K562 (cell line): ENCODE data around the gene LENG8.
A peak's percentile ranks its signal among the peaks of the same experiment; 100 is the strongest.

ENCODE experiments used
- BMI1 ChIP-seq: fragments of 150-350 bp; IDR thresholded peaks from 2 replicates; pipeline ENCODE4 v1.6.1; 2014; ENCODE audit warnings: low read length
- CHD1 ChIP-seq: fragments of 200-600 bp; sonication (generic); IDR thresholded peaks from one replicate; pipeline ENCODE4 v1.6.1; 2012; ENCODE audit warnings: mild to moderate bottlenecking, moderate library complexity, low read length, inconsistent platforms
- HNRNPL ChIP-seq: fragments of 200-400 bp; formaldehyde crosslinking; IDR thresholded peaks from 2 replicates; pipeline ENCODE4 v1.6.1; 2017; ENCODE audit warnings: low read depth, mild to moderate bottlenecking, low read length
- POLR2AphosphoS5 ChIP-seq: IDR thresholded peaks from 2 replicates; pipeline ENCODE4 v1.6.1; 2011; ENCODE audit warnings: mild to moderate bottlenecking, low read depth, low read length, moderate library complexity; ENCODE audit not compliant: control insufficient read depth, insufficient read depth
- SMAD3 ChIP-seq: fragments of 450-650 bp; formaldehyde crosslinking; conservative IDR thresholded peaks from 2 replicates; pipeline ENCODE4 v1.4.0; 2020; ENCODE audit warnings: mild to moderate bottlenecking
- SMARCA4 ChIP-seq: fragments of 450-650 bp; IDR thresholded peaks from 2 replicates; pipeline ENCODE4 v1.6.1; 2016
- SREBF2 ChIP-seq: sonication (generic); formaldehyde crosslinking; IDR thresholded peaks from 2 replicates; pipeline ENCODE4 v1.4.0; 2020; ENCODE audit warnings: mild to moderate bottlenecking, missing genetic modification reagents
- TGIF2 ChIP-seq: sonication (generic); formaldehyde crosslinking; IDR thresholded peaks from 2 replicates; pipeline ENCODE4 v1.8.1; 2022; ENCODE audit warnings: mild to moderate bottlenecking, missing genetic modification reagents, moderate library complexity
- ZNF217 ChIP-seq: sonication (generic); formaldehyde crosslinking; IDR thresholded peaks from 2 replicates; pipeline ENCODE4 v1.8.0; 2022; ENCODE audit warnings: mild to moderate bottlenecking, missing genetic modification reagents
- ZNF232 ChIP-seq: sonication (generic); formaldehyde crosslinking; IDR thresholded peaks from 2 replicates; pipeline ENCODE4 v1.8.0; 2022; ENCODE audit warnings: mild to moderate bottlenecking, missing genetic modification reagents
- ZNF740 ChIP-seq, 3 experiments: fragments of 200-800 bp in 1 of 3; sonication (Bioruptor generic) in 1 of 3; sonication (generic) in 1 of 3; formaldehyde crosslinking in 1 of 3; IDR thresholded peaks; 2 replicates each; pipeline versions ENCODE4 v1.6.1 to v1.8.0; 2016 to 2022; ENCODE audit warnings: mild to moderate bottlenecking in 2 of 3, missing compliant biosample characterization in 2 of 3, missing genetic modification characterization in 2 of 3, missing genetic modification reagents in 1 of 3
- TF ChIP-seq, protein P1 (sequence below), 3 experiments: IDR thresholded peaks in 2 of 3; conservative IDR thresholded peaks in 1 of 3; 2 replicates each; pipeline ENCODE4 v1.5.1; 2011 to 2012; ENCODE audit warnings: low read length in 3 of 3, mild to moderate bottlenecking in 3 of 3, control low read depth in 2 of 3, improper control_type of control experiment in 1 of 3, inconsistent platforms in 1 of 3, low read depth in 1 of 3, mixed read lengths in 1 of 3, moderate library complexity in 1 of 3; ENCODE audit not compliant: insufficient read depth in 2 of 3

DNA sequence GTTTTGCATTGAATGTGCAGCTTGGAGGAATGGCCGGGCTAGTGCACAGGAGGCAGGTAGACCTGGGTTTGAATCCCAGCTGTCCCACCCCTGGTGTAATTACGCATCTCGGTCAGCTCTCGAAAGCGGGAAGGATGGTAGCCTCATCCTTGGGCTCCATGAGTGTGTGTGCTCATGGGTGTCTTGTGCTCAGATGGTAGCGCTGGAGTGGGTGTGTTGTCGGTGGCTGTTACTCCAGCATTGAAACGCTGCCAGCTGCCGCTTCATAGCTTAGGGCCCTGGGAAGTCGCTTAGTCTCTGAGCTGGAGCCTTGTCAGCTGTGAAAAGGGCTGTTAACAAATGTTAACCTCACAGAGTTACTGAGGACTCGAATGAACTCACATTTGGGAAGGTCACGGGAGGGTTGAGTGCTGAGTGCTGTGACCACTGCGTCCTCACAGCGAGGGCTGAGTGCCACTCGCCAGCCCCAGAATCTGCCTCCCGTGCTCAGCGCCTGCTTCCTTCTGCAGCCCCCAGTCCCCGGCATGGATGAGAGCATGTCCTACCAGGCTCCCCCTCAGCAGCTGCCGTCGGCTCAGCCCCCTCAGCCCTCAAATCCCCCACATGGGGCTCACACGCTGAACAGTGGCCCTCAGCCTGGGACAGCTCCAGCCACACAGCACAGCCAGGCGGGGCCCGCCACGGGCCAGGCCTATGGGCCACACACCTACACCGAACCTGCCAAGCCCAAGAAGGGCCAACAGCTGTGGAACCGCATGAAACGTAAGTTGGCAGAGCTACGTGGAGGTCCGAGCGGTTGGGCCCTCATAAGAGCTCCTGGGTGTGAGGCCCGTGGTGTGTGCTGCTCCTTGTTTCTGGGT, 5.2 kb downstream of the LENG8 start:
- TF ChIP-seq, protein P1, sequence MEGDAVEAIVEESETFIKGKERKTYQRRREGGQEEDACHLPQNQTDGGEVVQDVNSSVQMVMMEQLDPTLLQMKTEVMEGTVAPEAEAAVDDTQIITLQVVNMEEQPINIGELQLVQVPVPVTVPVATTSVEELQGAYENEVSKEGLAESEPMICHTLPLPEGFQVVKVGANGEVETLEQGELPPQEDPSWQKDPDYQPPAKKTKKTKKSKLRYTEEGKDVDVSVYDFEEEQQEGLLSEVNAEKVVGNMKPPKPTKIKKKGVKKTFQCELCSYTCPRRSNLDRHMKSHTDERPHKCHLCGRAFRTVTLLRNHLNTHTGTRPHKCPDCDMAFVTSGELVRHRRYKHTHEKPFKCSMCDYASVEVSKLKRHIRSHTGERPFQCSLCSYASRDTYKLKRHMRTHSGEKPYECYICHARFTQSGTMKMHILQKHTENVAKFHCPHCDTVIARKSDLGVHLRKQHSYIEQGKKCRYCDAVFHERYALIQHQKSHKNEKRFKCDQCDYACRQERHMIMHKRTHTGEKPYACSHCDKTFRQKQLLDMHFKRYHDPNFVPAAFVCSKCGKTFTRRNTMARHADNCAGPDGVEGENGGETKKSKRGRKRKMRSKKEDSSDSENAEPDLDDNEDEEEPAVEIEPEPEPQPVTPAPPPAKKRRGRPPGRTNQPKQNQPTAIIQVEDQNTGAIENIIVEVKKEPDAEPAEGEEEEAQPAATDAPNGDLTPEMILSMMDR (IDR thresholded peaks at IDR 0.05 in 2 of 3, conservative IDR thresholded peaks at IDR 0.05 in 1 of 3; ENCODE audit: insufficient read depth in 2 of 3, low read depth in 1 of 3, low read length in 3 of 3), result no peak
- TF ChIP-seq SREBF2 (no peak), ZNF740 (CRISPR knock-in tag; IDR thresholded peaks at IDR 0.05) (no peak), ZNF740 (tag; IDR thresholded peaks at IDR 0.05) (no peak), ZNF232 (CRISPR knock-in tag) (no peak), TGIF2 (CRISPR knock-in tag) (no peak), BMI1 (no peak), ZNF217 (CRISPR knock-in tag) (no peak), SMAD3 (CRISPR knock-in tag) (no peak), POLR2AphosphoS5 (0 out of 2 replicates have a peak, but pooled peaks have one; percentile 9), HNRNPL (no peak), SMARCA4 (no peak), CHD1 (no peak)
